ENCODE measurements around the gene STPG1.
A peak's percentile ranks its signal among the peaks of the same experiment; 100 is the strongest.
"Not testable (repeated sequence)": the region's sequence is repeated elsewhere in the genome, so short reads cannot be mapped to it uniquely, and the experiment has no call there.

Gene STPG1

GRCh38 chr1:24413350-24414163 lies at the start of gene STPG1:
STPG1 (minus strand) TSS chr1:24413782; CDS start chr1:24401388, 12,394 bp downstream.
- DNase-seq: peak; percentile 54 to 97 (median 74)
- intact Hi-C loops (cut with DNase I): loop anchor here (10.0 kb wide), 1 partner anchor 91 kb away; the partner anchor contains the start of gene RCAN3

- intact Hi-C loops (cut with DNase I); DNase-seq: not testable (repeated sequence)
Measured at GRCh38 chr1:24462128-24462527, 48.5 kb upstream of the STPG1 start.

GRCh38 chr1:24459551-24460266 lies 46.1 kb upstream of the STPG1 start:
- intact Hi-C loops (cut with DNase I): no loop called here
- no peak for DNase-seq

- intact Hi-C loops (cut with DNase I): no loop called here
Measured at GRCh38 chr1:24457866-24458265, 44.3 kb upstream of the STPG1 start.

GRCh38 chr1:24455272-24455671 lies 41.7 kb upstream of the STPG1 start:
- intact Hi-C loops (cut with DNase I): no loop called here
- DNase-seq: no peak

More at GRCh38 chr1:24457866-24458265, 44.3 kb upstream of the STPG1 start:
- no peak for DNase-seq

GRCh38 chr1:24454673-24455072 lies 41.1 kb upstream of the STPG1 start:
- intact Hi-C loops (cut with DNase I): no loop called here
- no peak for DNase-seq

- intact Hi-C loops (cut with DNase I): no loop called here
- no peak for DNase-seq
Measured at GRCh38 chr1:24452922-24453485, 39.4 kb upstream of the STPG1 start.

GRCh38 chr1:24451746-24452145 lies 38.2 kb upstream of the STPG1 start:
- intact Hi-C loops (cut with DNase I): no loop called here
- DNase-seq: no peak

GRCh38 chr1:24450857-24451397 lies 37.3 kb upstream of the STPG1 start:
- intact Hi-C loops (cut with DNase I): no loop called here
- no peak for DNase-seq

- intact Hi-C loops (cut with DNase I): no loop called here
Measured at GRCh38 chr1:24450316-24450715, 36.7 kb upstream of the STPG1 start.

GRCh38 chr1:24446446-24446845 lies 32.9 kb upstream of the STPG1 start:
- intact Hi-C loops (cut with DNase I): not testable (repeated sequence)

More at GRCh38 chr1:24450316-24450715, 36.7 kb upstream of the STPG1 start:
- DNase-seq: no peak

GRCh38 chr1:24443241-24443656 lies 29.7 kb upstream of the STPG1 start:
- DNase-seq: no peak
- intact Hi-C loops (cut with DNase I): no loop called here

More at GRCh38 chr1:24446446-24446845, 32.9 kb upstream of the STPG1 start:
- not testable (repeated sequence) for DNase-seq

GRCh38 chr1:24442764-24443163 lies 29.2 kb upstream of the STPG1 start:
- no peak for DNase-seq
- intact Hi-C loops (cut with DNase I): no loop called here

GRCh38 chr1:24441996-24442668 lies 28.6 kb upstream of the STPG1 start:
- DNase-seq: no peak
- intact Hi-C loops (cut with DNase I): no loop called here

- DNase-seq: no peak
- intact Hi-C loops (cut with DNase I): no loop called here
Measured at GRCh38 chr1:24441480-24441879, 27.9 kb upstream of the STPG1 start.

GRCh38 chr1:24440436-24440835 lies 26.9 kb upstream of the STPG1 start:
- no peak for DNase-seq
- intact Hi-C loops (cut with DNase I): no loop called here

GRCh38 chr1:24438423-24438901 lies 24.9 kb upstream of the STPG1 start:
- intact Hi-C loops (cut with DNase I): no loop called here
- DNase-seq: peak in 5 of 10 donors; percentile 22 to 92 (median 58)

GRCh38 chr1:24437631-24438396 lies 24.2 kb upstream of the STPG1 start:
- DNase-seq: peak in 1 of 10 donors; percentile 12
- intact Hi-C loops (cut with DNase I): no loop called here

- peak in 2 of 10 donors; percentile 29 to 69 for DNase-seq
- intact Hi-C loops (cut with DNase I): no loop called here
Measured at GRCh38 chr1:24435782-24436365, 22.3 kb upstream of the STPG1 start.

Data from posterior cingulate gyrus (tissue), 11 donors.